Heart left ventricle (tissue), 16 donors: ENCODE measurements around the gene MAGED1. TPM values are rescaled to one million over a fixed set of nuclear protein-coding genes. Genes with fewer than 3 reads are reported as not detected.

ENCODE experiments used
- ATAC-seq, 4 donors: fragments of 200-7000 bp; cut with Tn5 transposase; one replicate each; pipeline ENCODE4 v1.9.1; 2020 to 2022; ENCODE audit warnings: moderate library complexity in 4 of 4, mild to moderate bottlenecking in 3 of 4, moderate number of reproducible peaks in 1 of 4
- DNase-seq, 5 donors: peaks; one replicate each; pipeline ENCODE4 v3.0.0-alpha.2; 2020
- H3K27ac ChIP-seq, 12 donors: fragments of 200-600 bp; sonication (generic) in 4 of 12; one replicate each; pipeline versions ENCODE4 v1.5.0 to v1.8.0; 2016 to 2022; ENCODE audit warnings: mild to moderate bottlenecking in 2 of 12
- H3K27me3 ChIP-seq, 9 donors: fragments of 200-600 bp; sonication (generic) in 2 of 9; one replicate each; pipeline versions ENCODE4 v1.5.1 to v1.8.0; 2016 to 2022; ENCODE audit warnings: mild to moderate bottlenecking in 3 of 9
- H3K36me3 ChIP-seq, 9 donors: fragments of 200-600 bp; sonication (generic) in 2 of 9; one replicate each; pipeline versions ENCODE4 v1.5.0 to v1.8.0; 2018 to 2022; ENCODE audit warnings: mild to moderate bottlenecking in 2 of 9
- H3K4me1 ChIP-seq, 12 donors: fragments of 200-600 bp; sonication (generic) in 4 of 12; one replicate each; pipeline versions ENCODE4 v1.5.0 to v1.8.0; 2016 to 2022; ENCODE audit warnings: mild to moderate bottlenecking in 3 of 12
- H3K4me3 ChIP-seq, 12 donors: fragments of 200-600 bp; sonication (generic) in 4 of 12; one replicate each; pipeline versions ENCODE4 v1.5.0 to v1.8.0; 2017 to 2022; ENCODE audit warnings: mild to moderate bottlenecking in 9 of 12, moderate library complexity in 4 of 12
- H3K9me3 ChIP-seq, 12 donors: fragments of 200-600 bp; sonication (generic) in 4 of 12; one replicate each; pipeline versions ENCODE4 v1.5.0 to v1.8.0; 2016 to 2022; ENCODE audit warnings: mild to moderate bottlenecking in 1 of 12
- CTCF ChIP-seq, 12 donors: fragments of 200-600 bp; sonication (generic) in 4 of 12; IDR thresholded peaks; one replicate each; pipeline versions ENCODE4 v1.5.0 to v1.8.0; 2018 to 2022; ENCODE audit warnings: antibody characterized with exemption in 12 of 12, mild to moderate bottlenecking in 5 of 12
- POLR2A ChIP-seq, 2 donors: fragments of 450-650 bp; IDR thresholded peaks; one replicate each; pipeline ENCODE4 v1.6.1; 2017; ENCODE audit warnings: antibody characterized with exemption in 2 of 2, mild to moderate bottlenecking in 2 of 2, moderate library complexity in 2 of 2
- WGBS, 4 donors: extraction: QIAGEN DNeasy Blood & Tissue Kit in 2 of 4; methylation state at CpG; one replicate each; pipeline versions ENCODE4 v1.1.5 to v1.1.7; 2013 to 2018; 5-methylcytosine and 5-hydroxymethylcytosine counted together
- intact Hi-C, 10 donors: fragments of 100-400 bp; cut with DNase I; formaldehyde crosslinking; loops; one replicate each; pipeline versions ENCODE4 v1.11.1 to v1.14.2; 2022
- polyA plus RNA-seq, 2 donors: library from polyadenylated mRNA; stranded (reverse); fragments of 200-250 nt; gene quantifications; one replicate each; pipeline ENCODE4 v1.2.3, GENCODE V29; 2013
- total RNA-seq, 9 donors: library from RNA; depleted of rRNA in 2 of 9; stranded (reverse); fragments of >200 nt in 2 of 9; fragmentation: NEBNext Ultra II Directional in 3 of 9; extraction: Animal tissue kit (Norgen Biotek cat#: 25700) in 3 of 9; gene quantifications; one replicate each; pipeline versions ENCODE4 v1.1.0 to v1.2.4, GENCODE V29; 2016 to 2023
- donor health status: ischemic (EF 13 %, LVEDD 7.1; RV severe dilation, severe dysfunction).
- donor health status: healthy with polysubstance abuse.
- donor health status: DM: no; HTN: yes; CAD: no.
- donor health status: DM: no; HTN: no; CAD: no.
- donor health status: ischemic (EF 25% LVEDD 6.9; RV normal size, moderate dysfunction).
- donor health status: ischemic (EF 25% LVEDD 5.7; RV mildly dilated, moderate dysfunction).
- donor health status: healthy.
- donor health status: DM: yes; HTN: yes; CAD: no.
- donor health status: ischemic (EF 35%, LVEDD 5.7; RV mildly dilated, moderate dysfunction).
- donor health status: nonischemic (EF 11% LVEDD 7.7; RV severe dilation, severe dysfunction).
- donor health status: DM: yes; HTN: yes; CAD: no.
- donor health status: PGD.
- donor health status: ischemic (EF 29% LVEDD 5.4; RV normal size, mild dysfunction).
- donor health status: nonischemic (EF 23%, LVEDD 6.1; RV moderate dilation, normal function).

MAGED1 gene
- total and polyA plus RNA-seq, 11 donors: 19.2 to 97.1 (median 70.7) TPM

- WGBS, 4 donors: 61 to 74% (median 67%) methylated on average over 1 of the region's 1 CpG
- Histone ChIP-seq H3K36me3 (peaks cover 0 to 6% (median 0%) of the 10 kb centered on the region in 9 donors), H3K9me3 (peaks cover 0 to 11% (median 0%) of the 10 kb centered on the region in 12 donors), H3K4me1 (no peaks in the 10 kb centered on the region), H3K27ac (no peak overlapping the region), H3K4me3 (no peak overlapping the region), H3K27me3 (no peaks in the 10 kb centered on the region)
- intact Hi-C loops: no loop called here
- DNase-seq (no peak), ATAC-seq (no peak)
- no peak for TF ChIP-seq CTCF (IDR thresholded peaks at IDR 0.05)
Measured at GRCh38 chrX:51852096-51852495, 41.3 kb upstream of the MAGED1 start.

- Histone ChIP-seq H3K27me3 (no peaks in the 10 kb centered on the region), H3K4me3 (no peak overlapping the region), H3K4me1 (no peaks in the 10 kb centered on the region), H3K36me3 (peaks cover 0 to 6% (median 0%) of the 10 kb centered on the region in 9 donors), H3K27ac (no peak overlapping the region), H3K9me3 (peaks cover 0 to 16% (median 0%) of the 10 kb centered on the region in 12 donors)
- intact Hi-C loops: no loop called here
- ATAC-seq: no peak
- WGBS, 4 donors: 59 to 94% (median 76%) methylated on average over 3 of the region's 3 CpGs
- no peak for DNase-seq
- no peak for TF ChIP-seq CTCF (IDR thresholded peaks at IDR 0.05)
- TF ChIP-seq POLR2A (IDR thresholded peaks at IDR 0.05): no peak
Measured at GRCh38 chrX:51852621-51853020, 40.8 kb upstream of the MAGED1 start.

- Histone ChIP-seq H3K27me3 (no peaks in the 10 kb centered on the region), H3K27ac (no peak overlapping the region), H3K4me1 (no peaks in the 10 kb centered on the region), H3K9me3 (peaks cover 0 to 21% (median 0%) of the 10 kb centered on the region in 12 donors), H3K4me3 (no peak overlapping the region), H3K36me3 (peaks cover 0 to 6% (median 0%) of the 10 kb centered on the region in 9 donors)
- ATAC-seq (no peak), DNase-seq (no peak)
- TF ChIP-seq CTCF (IDR thresholded peaks at IDR 0.05) (no peak), POLR2A (IDR thresholded peaks at IDR 0.05) (no peak)
- WGBS, 4 donors: 45 to 63% (median 56%) methylated on average over 1 of the region's 1 CpG
- intact Hi-C loops: no loop called here
Measured at GRCh38 chrX:51853251-51853650, 40.2 kb upstream of the MAGED1 start.

- intact Hi-C loops: no loop called here
- H3K4me3 ChIP-seq: no peak overlapping the region
- peaks cover 0 to 6% (median 0%) of the 10 kb centered on the region in 9 donors for H3K36me3 ChIP-seq
- 89 to 98% (median 92%) methylated on average over 8 of the region's 8 CpGs for WGBS, 4 donors
- ATAC-seq (no peak), DNase-seq (no peak)
- no peaks in the 10 kb centered on the region for H3K4me1 ChIP-seq
- H3K27me3 ChIP-seq: no peaks in the 10 kb centered on the region
- H3K27ac ChIP-seq: no peak overlapping the region
- peaks cover 0 to 21% (median 0%) of the 10 kb centered on the region in 12 donors for H3K9me3 ChIP-seq
- no peak for TF ChIP-seq POLR2A (IDR thresholded peaks at IDR 0.05)
- TF ChIP-seq CTCF (IDR thresholded peaks at IDR 0.05): no peak
Measured at GRCh38 chrX:51855698-51856097, 37.7 kb upstream of the MAGED1 start.
